HG02884 (cell line): ENCODE data around the gene TRPM7.
"Not testable (repeated sequence)": the region's sequence is repeated elsewhere in the genome, so short reads cannot be mapped to it uniquely, and the experiment has no call there.

Experiments
- ATAC-seq: cut with Tn5 transposase; IDR thresholded peaks from one replicate; pipeline ENCODE4 v1.9.1; 2021; ENCODE audit warnings: mild to moderate bottlenecking, moderate library complexity; ENCODE audit not compliant: unreplicated experiment

TRPM7 gene

DNA sequence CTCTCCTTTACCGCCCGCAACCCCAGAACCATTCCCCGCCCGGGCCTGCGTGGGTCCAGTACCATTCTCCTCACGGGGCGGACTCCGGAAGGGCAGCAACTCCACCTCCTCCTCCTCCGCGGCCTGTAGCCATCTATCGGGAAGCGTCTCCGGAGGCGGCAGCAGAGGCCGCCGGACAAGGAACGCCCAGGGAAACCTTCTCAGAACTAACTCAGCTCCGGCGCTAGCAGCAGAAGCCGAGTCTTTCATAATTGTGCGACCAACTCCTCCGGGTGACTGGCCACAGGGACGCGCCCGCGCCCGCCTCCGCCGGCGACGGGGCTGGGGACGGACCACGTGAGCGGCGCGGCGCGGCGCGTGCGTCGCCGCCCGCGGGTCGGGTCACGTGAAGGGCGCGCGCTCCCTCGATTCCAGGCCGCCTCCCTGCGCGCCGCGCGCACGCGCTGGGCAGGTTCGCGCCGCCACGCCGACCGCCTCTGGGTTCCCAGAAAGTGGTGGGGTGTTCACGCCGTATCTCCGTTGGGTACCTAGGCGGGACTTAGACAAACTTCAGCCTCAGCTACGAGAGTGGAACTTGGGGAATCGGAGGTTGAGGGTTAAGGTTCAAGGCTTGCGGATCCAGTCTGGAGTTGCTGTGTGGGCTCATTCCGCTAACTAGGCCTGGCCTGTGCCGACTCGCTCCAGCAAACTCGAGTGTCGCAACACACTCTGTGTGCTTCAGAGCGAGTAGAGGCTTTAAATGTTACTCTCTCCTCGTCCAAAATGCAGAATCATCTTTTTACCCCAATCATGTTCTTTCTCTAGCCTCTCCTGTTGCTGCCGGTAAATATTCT, at the start of gene TRPM7:
Gene TRPM7, minus strand, starts transcription at position 329 of the 833 bp plus-strand sequence. Its CDS starts 264 bp downstream, at position 65.
- ATAC-seq, result peak; percentile 76

DNA sequence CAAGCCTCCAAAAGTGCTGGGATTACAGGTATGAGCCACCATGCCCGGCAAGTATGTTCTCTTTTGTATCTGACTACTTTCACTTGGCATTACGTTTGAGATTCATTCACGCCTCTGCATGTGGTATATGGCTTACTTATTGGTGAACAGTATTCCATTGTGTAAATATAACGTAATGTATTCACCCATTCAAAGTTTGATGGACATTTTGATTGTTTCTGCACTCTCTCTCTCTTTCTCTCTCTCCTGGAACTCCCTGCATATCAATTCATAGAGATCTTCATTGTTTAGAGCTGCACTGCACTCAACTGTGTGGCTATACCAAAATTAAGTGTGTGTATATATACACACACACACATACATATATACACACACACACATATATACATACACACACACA, 48.6 kb upstream of the TRPM7 start:
- ATAC-seq, result no peak

GRCh38 chr15:50726315-50726714, 39.7 kb upstream of the TRPM7 start:
- no peak for ATAC-seq

- no peak for ATAC-seq
Measured at GRCh38 chr15:50718700-50719125, 32.1 kb upstream of the TRPM7 start.

DNA sequence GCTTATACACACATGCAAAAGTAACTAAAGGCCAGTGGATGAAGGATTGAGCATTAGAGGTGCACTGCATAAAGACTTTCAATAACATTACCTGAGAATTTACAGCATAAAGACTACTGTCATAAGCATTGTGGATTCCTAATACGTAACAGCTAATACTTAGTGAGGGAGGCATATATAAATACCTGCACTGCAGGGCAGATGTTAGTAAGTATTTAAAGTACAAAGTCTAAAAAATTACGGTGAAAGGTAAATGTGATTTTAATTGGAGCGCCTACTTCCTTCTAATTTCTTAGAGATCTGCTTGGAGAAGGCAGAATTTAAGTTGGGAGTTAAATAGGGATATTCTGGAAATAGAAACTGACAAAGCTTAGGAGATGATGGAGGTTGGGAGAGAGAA, 25.4 kb upstream of the TRPM7 start:
- no peak for ATAC-seq

DNA sequence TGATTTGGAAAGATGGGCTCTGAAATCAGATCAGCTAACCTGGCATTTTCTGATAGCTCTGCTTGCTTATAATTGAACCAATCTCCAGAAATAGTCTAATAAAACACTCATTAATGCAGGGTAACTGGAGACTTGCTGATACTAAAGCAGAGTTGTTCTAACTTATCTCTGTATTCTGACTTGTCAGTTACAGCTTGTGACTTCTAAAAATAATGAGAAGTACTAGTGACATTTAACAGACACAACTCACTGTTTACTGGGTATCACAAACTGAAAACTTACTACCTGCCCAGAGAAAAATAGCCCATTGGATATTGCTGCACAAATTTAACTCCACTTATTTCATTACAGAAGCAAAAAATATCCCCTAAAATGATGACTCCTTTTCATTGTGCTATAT, 24.0 kb upstream of the TRPM7 start:
- ATAC-seq, result no peak

DNA sequence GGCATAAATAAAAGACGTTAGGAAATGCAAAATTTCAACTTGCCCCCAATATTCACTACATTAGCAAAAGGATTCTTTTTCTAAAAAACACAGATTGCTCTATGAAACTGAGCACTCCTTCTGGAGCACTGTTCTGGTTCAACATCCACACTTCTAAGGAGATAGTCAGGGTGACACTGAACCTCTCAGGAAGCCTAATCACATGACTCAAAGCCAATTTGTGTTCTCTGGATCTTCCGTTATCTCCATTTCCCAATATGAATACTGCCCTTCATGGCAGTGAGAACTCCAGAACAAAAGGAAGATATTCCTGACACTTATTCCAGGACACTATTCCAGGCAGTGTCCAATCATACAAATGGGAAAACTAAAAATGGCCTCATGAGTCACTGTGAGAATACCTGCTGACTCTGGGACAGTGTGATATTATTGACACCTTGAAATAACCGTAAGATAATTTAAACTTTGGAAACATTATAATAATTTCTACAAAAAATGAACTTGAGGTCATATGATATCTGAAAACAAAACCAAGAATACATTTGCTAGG, 21.4 kb upstream of the TRPM7 start:
- ATAC-seq, result no peak

DNA sequence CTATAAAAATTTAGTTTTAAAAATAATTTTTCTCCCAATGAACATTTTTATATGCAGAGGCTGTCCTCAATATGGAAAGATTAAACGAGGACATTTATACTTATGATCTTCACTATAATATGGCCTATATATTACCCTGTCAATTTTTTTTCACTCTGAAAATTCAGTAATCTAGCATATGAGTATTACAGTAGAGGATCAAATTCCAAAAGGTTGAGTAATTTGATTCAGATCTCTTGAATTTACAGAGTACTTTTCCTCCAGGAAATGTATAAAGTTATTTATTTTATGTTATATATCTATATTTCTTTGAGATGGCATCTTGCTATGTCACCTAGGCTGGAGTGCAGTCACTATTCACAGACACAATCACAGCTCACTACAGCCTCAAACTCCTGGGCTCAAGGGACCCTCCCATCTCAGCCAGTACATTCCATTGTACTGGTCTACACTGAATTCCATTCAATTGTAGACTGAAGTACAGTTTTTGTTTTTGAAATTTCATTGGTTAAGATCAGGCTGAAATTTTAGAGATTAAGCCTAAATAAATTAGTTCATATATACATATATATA, 16.3 kb upstream of the TRPM7 start:
- ATAC-seq, result no peak

GRCh38 chr15:50698101-50698500, 11.5 kb upstream of the TRPM7 start:
- ATAC-seq, result no peak

- no peak for ATAC-seq
Measured at GRCh38 chr15:50697109-50697797, 10.7 kb upstream of the TRPM7 start.

DNA sequence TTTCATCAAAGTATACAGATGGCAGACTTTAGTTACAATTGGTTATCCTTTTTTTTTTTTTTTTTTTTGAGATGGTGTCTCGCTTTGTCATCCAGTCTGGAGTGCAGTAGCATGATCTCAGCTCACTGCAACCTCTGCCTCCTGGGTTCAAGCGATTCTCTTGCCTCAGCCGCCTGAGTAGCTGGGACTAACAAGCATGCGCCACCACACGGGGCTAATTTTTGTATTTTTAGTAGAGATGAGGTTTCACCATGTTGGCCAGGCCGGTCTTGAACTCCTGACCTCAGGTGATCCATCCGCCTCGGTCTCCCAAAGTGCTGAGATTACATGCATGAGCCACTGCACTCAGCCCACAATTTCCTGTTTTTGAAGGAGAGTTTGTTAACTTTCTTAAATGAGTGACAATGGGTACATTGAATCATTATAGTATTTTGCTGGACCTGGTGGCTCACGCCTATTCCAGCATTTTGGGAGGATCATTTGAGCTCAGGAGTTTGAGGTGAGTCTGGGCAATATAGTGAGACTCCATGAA, 8.1 kb upstream of the TRPM7 start:
- ATAC-seq, result not testable (repeated sequence)

DNA sequence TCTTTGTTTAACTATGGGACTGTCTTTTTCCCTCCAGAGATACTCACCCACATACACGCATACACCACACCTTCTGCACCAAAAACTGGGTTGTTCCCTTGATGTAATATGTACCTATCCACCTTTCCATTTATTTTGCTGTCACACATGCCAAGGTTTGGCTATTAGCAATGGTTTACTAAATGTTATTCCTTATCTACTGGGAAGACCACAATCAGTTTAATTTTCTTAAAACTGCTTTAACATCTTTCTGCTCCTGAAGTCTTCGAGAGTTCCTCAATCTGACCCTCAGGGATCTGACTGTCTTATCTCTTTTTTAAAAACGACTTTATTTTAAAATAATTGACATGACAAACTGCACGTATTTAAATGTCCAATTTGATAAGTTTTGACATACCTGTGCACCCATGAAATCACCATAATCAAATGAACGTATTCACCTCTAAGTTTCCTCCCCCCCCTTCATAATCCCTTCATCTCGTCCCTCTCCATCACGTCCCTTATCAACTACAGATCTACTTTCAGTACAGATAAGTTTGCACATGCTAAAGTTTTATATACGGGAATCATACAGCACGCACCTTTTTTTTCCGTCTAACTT, 805 bp upstream of the TRPM7 start:
- no peak for ATAC-seq

GRCh38 chr15:50685976-50686468, 575 bp downstream of the TRPM7 start:
- peak; percentile 51 for ATAC-seq

DNA sequence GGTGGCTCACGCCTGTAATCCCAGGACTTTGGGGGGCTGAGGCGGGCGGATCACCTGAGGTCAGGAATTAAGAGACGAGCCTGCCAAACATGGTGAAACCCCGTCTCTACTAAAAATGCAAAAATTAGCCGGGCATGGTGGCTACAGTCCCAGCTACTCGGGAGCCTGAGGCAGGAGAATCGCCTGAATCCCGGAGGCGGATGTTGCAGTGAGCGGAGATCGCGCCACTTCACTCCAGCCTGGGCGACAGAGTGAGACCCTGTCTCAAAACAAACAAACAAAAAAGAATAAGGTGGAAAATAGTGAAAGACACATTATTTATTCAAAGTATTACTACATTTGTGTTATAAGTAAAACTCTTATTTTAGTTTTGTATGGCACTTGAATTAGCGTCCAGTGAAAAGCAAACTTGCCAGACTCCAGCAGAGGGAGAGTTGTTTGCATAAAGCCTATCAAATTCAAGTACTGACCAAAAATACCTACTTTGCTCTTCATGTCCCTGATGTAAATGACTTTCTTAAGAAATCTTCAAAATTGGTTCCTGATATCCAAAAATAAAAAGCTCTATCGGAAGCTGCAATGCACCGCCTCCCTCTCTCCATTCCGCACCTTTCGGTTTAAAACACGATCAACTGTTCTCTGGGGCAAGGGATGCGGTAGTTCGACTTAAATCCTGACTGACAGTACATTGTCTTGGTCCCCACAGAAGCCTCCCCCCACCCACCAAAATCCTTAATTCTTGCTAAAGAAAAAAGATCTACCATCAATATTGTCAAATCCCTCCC, 1.2 kb downstream of the TRPM7 start:
- no peak for ATAC-seq

GRCh38 chr15:50681467-50681866, 5.1 kb downstream of the TRPM7 start:
- no peak for ATAC-seq

GRCh38 chr15:50676799-50677483, 9.7 kb downstream of the TRPM7 start:
- ATAC-seq, result no peak

DNA sequence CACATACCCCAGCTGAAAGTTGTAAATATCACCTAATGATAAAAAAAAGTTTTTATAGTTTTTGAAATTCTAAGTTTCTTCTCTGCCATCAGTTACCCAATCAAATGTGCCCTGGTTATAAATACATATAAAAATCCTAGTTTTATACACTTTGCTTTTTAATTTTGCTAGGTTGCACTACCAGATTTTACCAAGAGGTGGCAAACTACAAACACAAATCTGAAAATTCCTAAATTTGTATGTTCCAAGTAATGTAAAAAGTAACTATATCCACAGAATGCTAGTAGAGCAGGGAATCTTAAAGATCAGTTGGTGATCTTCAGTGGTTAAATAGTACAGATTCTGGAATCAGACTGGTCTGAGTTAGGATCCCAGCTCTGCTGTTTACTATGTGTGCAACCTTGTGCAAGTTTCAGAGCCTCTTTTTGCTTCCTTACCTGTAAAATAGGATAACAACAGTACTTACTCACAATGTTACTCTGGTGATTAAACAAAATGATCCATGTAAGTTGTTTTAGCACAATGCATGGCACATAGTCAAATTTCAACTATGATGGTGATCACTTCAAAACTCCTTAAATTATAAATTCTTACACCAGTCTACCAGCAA, 11.0 kb downstream of the TRPM7 start:
- no peak for ATAC-seq

- no peak for ATAC-seq
Measured at GRCh38 chr15:50670115-50670514, 16.5 kb downstream of the TRPM7 start.

- ATAC-seq, result no peak
Measured at GRCh38 chr15:50669611-50670010, 17.0 kb downstream of the TRPM7 start.
